Osteoblast (primary cell): ENCODE data around the gene RAB44. TPM values are rescaled to one million over a fixed set of nuclear protein-coding genes. Genes with fewer than 3 reads are reported as not detected.

Source experiments
- DNase-seq: peaks from one replicate; pipeline ENCODE4 v3.0.0; 2011; ENCODE audit warnings: low spot score, mixed read lengths; ENCODE audit not compliant: insufficient read length; ENCODE audit errors: missing footprints
- H2AFZ ChIP-seq: 2 replicates; pipeline ENCODE4 v1.6.0; 2011; ENCODE audit warnings: mild to moderate bottlenecking, low read length
- H3K27ac ChIP-seq: 2 replicates; pipeline ENCODE4 v1.5.1; 2011; ENCODE audit warnings: mild to moderate bottlenecking, low read depth, low read length, moderate library complexity
- H3K27me3 ChIP-seq: 2 replicates; pipeline ENCODE4 v1.6.0; 2012; ENCODE audit warnings: mild to moderate bottlenecking, control low read depth, inconsistent platforms, low read length, moderate library complexity; ENCODE audit not compliant: insufficient read depth
- H3K36me3 ChIP-seq: 2 replicates; pipeline ENCODE4 v1.5.1; 2011; ENCODE audit warnings: mild to moderate bottlenecking, low read length, control low read depth, moderate library complexity; ENCODE audit not compliant: insufficient read depth
- H3K4me1 ChIP-seq: 2 replicates; pipeline ENCODE4 v1.5.1; 2011; ENCODE audit warnings: mild to moderate bottlenecking, low read length, control low read depth, moderate library complexity; ENCODE audit not compliant: insufficient read depth
- H3K4me2 ChIP-seq: 2 replicates; pipeline ENCODE4 v1.6.0; 2011; ENCODE audit warnings: mild to moderate bottlenecking, low read length; ENCODE audit not compliant: insufficient read depth
- H3K4me3 ChIP-seq: fragments of 200-600 bp; sonication (generic); 3 replicates; pipeline ENCODE4 v1.5.1; 2012; ENCODE audit warnings: mild to moderate bottlenecking, low read length, inconsistent platforms; ENCODE audit not compliant: insufficient read depth
- H3K79me2 ChIP-seq: 2 replicates; pipeline ENCODE4 v1.6.0; 2012; ENCODE audit warnings: mild to moderate bottlenecking, low read length, control low read depth, inconsistent platforms; ENCODE audit not compliant: insufficient read depth
- H3K9me3 ChIP-seq: 2 replicates; pipeline ENCODE4 v1.5.1; 2011; ENCODE audit warnings: low read depth, low read length, control low read depth
- H4K20me1 ChIP-seq: 2 replicates; pipeline ENCODE4 v1.6.0; 2012; ENCODE audit warnings: mild to moderate bottlenecking, low read length, control low read depth; ENCODE audit not compliant: insufficient read depth
- CTCF ChIP-seq: IDR thresholded peaks from 2 replicates; pipeline ENCODE4 v1.5.1; 2011; ENCODE audit warnings: mild to moderate bottlenecking, low read depth, low read length, moderate library complexity; ENCODE audit errors: extremely low read depth
- total RNA-seq: library from RNA; depleted of rRNA; stranded (reverse); fragments of >200 nt; gene quantifications from 2 replicates; pipeline ENCODE4 v1.2.3, GENCODE V29; 2012

RAB44 gene
- total RNA-seq, 1 donor = 0.36 TPM

GRCh38 chr6:36657271-36657670, 40.4 kb upstream of the RAB44 start:
- H3K9me3 ChIP-seq = no peaks in the 10 kb centered on the region

GRCh38 chr6:36657942-36658544, 39.6 kb upstream of the RAB44 start:
- Histone ChIP-seq H3K4me1 (peaks cover 28% of the 10 kb centered on the region), H2AFZ (no peak overlapping the region), H3K4me2 (peak overlapping the region; percentile 42), H3K27ac (peak overlapping the region; percentile 58), H3K9me3 (no peaks in the 10 kb centered on the region), H3K4me3 (no peak overlapping the region), H3K36me3 (no peaks in the 10 kb centered on the region), H3K79me2 (no peaks in the 10 kb centered on the region), H3K27me3 (peaks cover 5% of the 10 kb centered on the region), H4K20me1 (no peaks in the 10 kb centered on the region)
- DNase-seq = peak; percentile 92
- no peak for TF ChIP-seq CTCF

More at GRCh38 chr6:36657271-36657670, 40.4 kb upstream of the RAB44 start:
- no peaks in the 10 kb centered on the region for H3K79me2 ChIP-seq
- no peak for DNase-seq
- H3K36me3 ChIP-seq = no peaks in the 10 kb centered on the region
- H3K27ac ChIP-seq = no peak overlapping the region
- no peak overlapping the region for H2AFZ ChIP-seq
- H4K20me1 ChIP-seq = no peaks in the 10 kb centered on the region
- H3K4me1 ChIP-seq = peaks cover 28% of the 10 kb centered on the region
- no peak for TF ChIP-seq CTCF
- peaks cover 5% of the 10 kb centered on the region for H3K27me3 ChIP-seq
- H3K4me3 ChIP-seq = no peak overlapping the region
- H3K4me2 ChIP-seq = no peak overlapping the region

- Histone ChIP-seq H2AFZ (no peak overlapping the region), H3K4me3 (no peak overlapping the region), H3K9me3 (no peaks in the 10 kb centered on the region), H4K20me1 (no peaks in the 10 kb centered on the region), H3K4me1 (peaks cover 28% of the 10 kb centered on the region), H3K79me2 (no peaks in the 10 kb centered on the region), H3K36me3 (no peaks in the 10 kb centered on the region), H3K27me3 (peaks cover 5% of the 10 kb centered on the region), H3K4me2 (peak overlapping the region; percentile 42), H3K27ac (peak overlapping the region; percentile 54)
- peak; percentile 97 for DNase-seq
- no peak for TF ChIP-seq CTCF
Measured at GRCh38 chr6:36659271-36659670, 38.4 kb upstream of the RAB44 start.

GRCh38 chr6:36660771-36661471, 36.7 kb upstream of the RAB44 start:
- Histone ChIP-seq H3K79me2 (no peaks in the 10 kb centered on the region), H2AFZ (no peak overlapping the region), H3K36me3 (no peaks in the 10 kb centered on the region), H4K20me1 (no peaks in the 10 kb centered on the region), H3K4me1 (peaks cover 28% of the 10 kb centered on the region), H3K27ac (no peak overlapping the region), H3K27me3 (no peaks in the 10 kb centered on the region), H3K4me3 (no peak overlapping the region), H3K9me3 (no peaks in the 10 kb centered on the region), H3K4me2 (no peak overlapping the region)
- no peak for TF ChIP-seq CTCF
- no peak for DNase-seq
